Activated naive CD4-positive, alpha-beta T cell treated with anti-CD3 and anti-CD28 coated beads for 36 hours (primary cell): ENCODE results near the gene CBLL1. TPM values are rescaled to one million over a fixed set of nuclear protein-coding genes. Genes with fewer than 3 reads are reported as not detected.

ENCODE experiments used
- CTCF ChIA-PET: fragments of 350-600 bp; sonication (Branson Sonifier 250); formaldehyde crosslinking; loops from one replicate; lab custom pipeline; 2021; ENCODE audit warnings: antibody characterized with exemption; lab: Charles Lee
- DNase-seq: peaks from one replicate; pipeline ENCODE4 v3.0.0-alpha.2; 2020
- H3K27ac Mint-ChIP-seq: one replicate; pipeline ENCODE4 v1.8.0; 2021; ENCODE audit warnings: mild to moderate bottlenecking, mixed read lengths
- H3K27me3 Mint-ChIP-seq: one replicate; pipeline ENCODE4 v1.8.0; 2021; ENCODE audit warnings: low read depth, mixed read lengths
- H3K36me3 Mint-ChIP-seq: one replicate; pipeline ENCODE4 v1.8.0; 2021; ENCODE audit warnings: low read depth, mixed read lengths
- H3K4me1 Mint-ChIP-seq: one replicate; pipeline ENCODE4 v1.8.0; 2021; ENCODE audit warnings: low read depth, mixed read lengths
- H3K4me3 Mint-ChIP-seq: one replicate; pipeline ENCODE4 v1.8.0; 2021; ENCODE audit warnings: mild to moderate bottlenecking, moderate library complexity, mixed read lengths
- H3K9me3 Mint-ChIP-seq: one replicate; pipeline ENCODE4 v1.8.0; 2021; ENCODE audit warnings: mixed read lengths
- intact Hi-C: fragments of 100-400 bp; cut with micrococcal nuclease; formaldehyde crosslinking; loops from one replicate; pipeline ENCODE4 v1.15.1; 2023
- total RNA-seq, 2 experiments: library from RNA; stranded (reverse); gene quantifications; one replicate each; pipeline ENCODE4 v1.2.3, GENCODE V29; 2021

Gene CBLL1
- total RNA-seq, 2 experiments from 2014 or later = 31.6 to 32.1 TPM

DNA sequence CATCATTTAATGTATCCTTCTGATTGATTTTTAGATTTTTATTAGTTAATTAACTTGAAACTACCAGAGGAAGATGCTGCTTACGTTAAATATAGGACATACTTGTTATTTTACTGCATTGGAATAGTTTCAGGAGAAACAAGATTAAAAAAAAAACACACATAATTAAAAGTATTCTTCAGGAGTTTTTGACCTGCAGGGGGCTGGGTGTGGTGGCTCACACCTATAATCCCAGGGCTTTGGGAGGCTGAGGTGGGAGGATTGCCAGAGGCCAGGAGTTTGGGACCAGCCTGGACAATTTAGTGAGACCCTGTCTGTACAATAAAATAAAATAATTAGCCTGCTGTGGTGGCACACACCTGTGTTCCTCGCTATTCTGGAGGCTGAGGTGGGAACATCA is 10.7 kb downstream of the CBLL1 start:
- DNase-seq = no peak
- no peak overlapping the region for H3K27ac Mint-ChIP-seq
- no peaks in the 10 kb centered on the region for H3K9me3 Mint-ChIP-seq
- peaks cover 39% of the 10 kb centered on the region for H3K36me3 Mint-ChIP-seq
- H3K4me3 Mint-ChIP-seq = no peak overlapping the region
- H3K27me3 Mint-ChIP-seq = no peaks in the 10 kb centered on the region
- H3K4me1 Mint-ChIP-seq = peaks cover 11% of the 10 kb centered on the region
- CTCF ChIA-PET = interaction anchor here (0.7 kb wide), 1 partner anchor 9 kb away, joined by 3 read pairs; no protein-coding TSS in a partner anchor
- intact Hi-C loops = no loop called here

GRCh38 chr7:107758667-107759066 is 14.7 kb downstream of the CBLL1 start:
- Mint-ChIP-seq H3K9me3 (no peaks in the 10 kb centered on the region), H3K4me1 (no peaks in the 10 kb centered on the region), H3K36me3 (peaks cover 25% of the 10 kb centered on the region), H3K4me3 (no peak overlapping the region), H3K27me3 (no peaks in the 10 kb centered on the region), H3K27ac (no peak overlapping the region)
- intact Hi-C loops = no loop called here
- CTCF ChIA-PET = no interaction called here
- no peak for DNase-seq

- peaks cover 21% of the 10 kb centered on the region for H3K4me1 Mint-ChIP-seq
- no peaks in the 10 kb centered on the region for H3K27me3 Mint-ChIP-seq
- H3K36me3 Mint-ChIP-seq = no peaks in the 10 kb centered on the region
- intact Hi-C loops = no loop called here
- no peak for DNase-seq
- no peak overlapping the region for H3K27ac Mint-ChIP-seq
- CTCF ChIA-PET = no interaction called here
- no peak overlapping the region for H3K4me3 Mint-ChIP-seq
- H3K9me3 Mint-ChIP-seq = no peaks in the 10 kb centered on the region
These were observed 23.4 kb downstream of the CBLL1 start for GRCh38 chr7:107767391-107767790.

DNA sequence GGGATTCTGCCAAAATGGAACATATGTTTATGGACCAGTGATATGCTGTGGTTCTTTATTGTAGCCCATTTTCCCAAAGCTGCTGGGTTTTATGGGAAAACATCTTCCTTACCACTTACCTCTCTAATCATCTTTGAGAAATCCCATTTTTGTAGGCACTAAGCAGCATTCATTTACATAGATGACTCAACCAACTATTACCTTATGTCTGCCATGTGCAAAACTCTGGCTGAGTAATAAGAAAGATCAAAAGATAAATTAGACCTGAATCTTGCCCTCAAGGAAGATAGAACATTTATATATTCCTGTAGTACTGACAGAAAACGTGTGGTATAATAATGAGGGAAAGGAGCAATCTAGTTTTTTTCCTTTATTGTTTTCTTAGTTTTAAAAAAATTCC is 24.3 kb downstream of the CBLL1 start:
- no peak for DNase-seq
- H3K4me3 Mint-ChIP-seq = no peak overlapping the region
- CTCF ChIA-PET = no interaction called here
- H3K27ac Mint-ChIP-seq = no peak overlapping the region
- peaks cover 23% of the 10 kb centered on the region for H3K4me1 Mint-ChIP-seq
- H3K27me3 Mint-ChIP-seq = no peaks in the 10 kb centered on the region
- no peaks in the 10 kb centered on the region for H3K9me3 Mint-ChIP-seq
- H3K36me3 Mint-ChIP-seq = no peaks in the 10 kb centered on the region
- intact Hi-C loops = no loop called here

DNA sequence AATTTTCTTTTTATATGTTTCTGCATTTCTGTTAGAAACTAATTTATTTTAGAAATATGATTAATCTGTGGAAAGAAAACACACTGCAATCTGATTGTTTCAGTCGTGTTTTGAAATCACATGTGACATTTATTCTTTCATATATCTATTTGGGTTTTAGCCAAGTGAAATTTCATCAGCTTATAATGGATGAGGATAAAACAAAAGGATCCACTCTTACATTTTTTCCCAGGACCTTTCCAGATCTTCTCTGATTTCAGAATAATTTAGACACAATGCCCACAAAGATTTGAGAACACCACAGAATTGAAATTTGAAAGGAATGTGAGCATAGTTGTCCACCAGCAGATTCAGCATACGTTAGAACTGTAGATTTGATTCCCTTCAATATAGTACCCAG is 29.1 kb downstream of the CBLL1 start:
- H3K4me1 Mint-ChIP-seq = peaks cover 11% of the 10 kb centered on the region
- no peaks in the 10 kb centered on the region for H3K9me3 Mint-ChIP-seq
- no peaks in the 10 kb centered on the region for H3K36me3 Mint-ChIP-seq
- H3K4me3 Mint-ChIP-seq = no peak overlapping the region
- intact Hi-C loops = no loop called here
- no peak overlapping the region for H3K27ac Mint-ChIP-seq
- H3K27me3 Mint-ChIP-seq = no peaks in the 10 kb centered on the region
- DNase-seq = no peak
- CTCF ChIA-PET = interaction anchor here (0.9 kb wide), 1 partner anchor 12 kb away, joined by 4 read pairs; no protein-coding TSS in a partner anchor

GRCh38 chr7:107777702-107778101 is 33.8 kb downstream of the CBLL1 start:
- no peak overlapping the region for H3K27ac Mint-ChIP-seq
- H3K27me3 Mint-ChIP-seq = no peaks in the 10 kb centered on the region
- H3K4me3 Mint-ChIP-seq = no peak overlapping the region
- H3K36me3 Mint-ChIP-seq = no peaks in the 10 kb centered on the region
- H3K9me3 Mint-ChIP-seq = no peaks in the 10 kb centered on the region
- DNase-seq = no peak
- intact Hi-C loops = no loop called here
- CTCF ChIA-PET = no interaction called here
- peaks cover 3% of the 10 kb centered on the region for H3K4me1 Mint-ChIP-seq

GRCh38 chr7:107778283-107778682 is 34.3 kb downstream of the CBLL1 start:
- CTCF ChIA-PET = interaction anchor here (0.6 kb wide), 1 partner anchor 8 kb away, joined by 4 read pairs; no protein-coding TSS in a partner anchor
- H3K27me3 Mint-ChIP-seq = no peaks in the 10 kb centered on the region
- no peak for DNase-seq

GRCh38 chr7:107779647-107780099 is 35.7 kb downstream of the CBLL1 start:
- no peak overlapping the region for H3K4me3 Mint-ChIP-seq
- H3K27me3 Mint-ChIP-seq = no peaks in the 10 kb centered on the region
- no peaks in the 10 kb centered on the region for H3K4me1 Mint-ChIP-seq
- CTCF ChIA-PET = no interaction called here
- H3K27ac Mint-ChIP-seq = no peak overlapping the region
- no peaks in the 10 kb centered on the region for H3K36me3 Mint-ChIP-seq
- DNase-seq = no peak
- intact Hi-C loops = no loop called here
- H3K9me3 Mint-ChIP-seq = no peaks in the 10 kb centered on the region

More at GRCh38 chr7:107778283-107778682, 34.3 kb downstream of the CBLL1 start:
- no peaks in the 10 kb centered on the region for H3K9me3 Mint-ChIP-seq
- no peak overlapping the region for H3K27ac Mint-ChIP-seq
- no peak overlapping the region for H3K4me3 Mint-ChIP-seq
- H3K36me3 Mint-ChIP-seq = no peaks in the 10 kb centered on the region
- intact Hi-C loops = no loop called here
- peaks cover under 1% of the 10 kb centered on the region for H3K4me1 Mint-ChIP-seq

DNA sequence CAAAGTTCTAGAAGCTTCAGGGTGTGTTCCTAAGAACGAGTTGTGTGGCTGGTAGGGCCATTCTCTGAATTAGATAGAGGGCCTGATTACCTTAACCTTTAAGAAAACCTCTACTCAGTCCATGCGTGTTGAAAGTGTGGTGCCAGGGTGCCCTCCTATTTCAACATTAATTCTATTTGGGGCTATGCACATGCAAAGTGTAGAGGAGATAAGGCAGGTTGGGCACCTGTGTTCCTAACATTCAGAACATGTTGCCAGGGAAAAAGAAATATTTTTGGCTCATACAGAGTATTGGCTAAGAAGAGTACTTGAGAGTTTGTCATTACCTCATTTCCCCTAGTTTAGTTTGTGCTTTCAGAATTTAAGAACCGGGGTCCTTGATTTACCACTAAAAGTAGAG is 38.4 kb downstream of the CBLL1 start:
- CTCF ChIA-PET = no interaction called here
- DNase-seq = no peak
- H3K9me3 Mint-ChIP-seq = no peaks in the 10 kb centered on the region
- H3K4me1 Mint-ChIP-seq = peaks cover 14% of the 10 kb centered on the region
- intact Hi-C loops = no loop called here
- H3K27ac Mint-ChIP-seq = no peak overlapping the region
- H3K4me3 Mint-ChIP-seq = no peak overlapping the region
- no peaks in the 10 kb centered on the region for H3K27me3 Mint-ChIP-seq
- no peaks in the 10 kb centered on the region for H3K36me3 Mint-ChIP-seq

- Mint-ChIP-seq H3K36me3 (no peaks in the 10 kb centered on the region), H3K27ac (no peak overlapping the region), H3K4me3 (no peak overlapping the region), H3K9me3 (no peaks in the 10 kb centered on the region), H3K27me3 (no peaks in the 10 kb centered on the region), H3K4me1 (peaks cover 14% of the 10 kb centered on the region)
- CTCF ChIA-PET = interaction anchor here (0.6 to 1.7 kb wide), 2 partner anchors 91 kb away, joined by 3 to 4 read pairs; no protein-coding TSS in a partner anchor
- intact Hi-C loops = no loop called here
- DNase-seq = no peak
These were observed 39.7 kb downstream of the CBLL1 start for GRCh38 chr7:107783648-107784047.

GRCh38 chr7:107785170-107785569 is 41.2 kb downstream of the CBLL1 start:
- intact Hi-C loops = no loop called here
- CTCF ChIA-PET = interaction anchor here (0.6 to 1.7 kb wide), 2 partner anchors 65 to 89 kb away, joined by 3 to 4 read pairs; no protein-coding TSS in a partner anchor
- H3K4me3 Mint-ChIP-seq = no peak overlapping the region
- no peak for DNase-seq
- H3K27me3 Mint-ChIP-seq = no peaks in the 10 kb centered on the region
- H3K27ac Mint-ChIP-seq = no peak overlapping the region
- H3K4me1 Mint-ChIP-seq = peaks cover 14% of the 10 kb centered on the region
- no peaks in the 10 kb centered on the region for H3K9me3 Mint-ChIP-seq
- H3K36me3 Mint-ChIP-seq = no peaks in the 10 kb centered on the region

GRCh38 chr7:107785926-107786325 is 42.0 kb downstream of the CBLL1 start:
- Mint-ChIP-seq H3K4me1 (peaks cover 14% of the 10 kb centered on the region), H3K4me3 (no peak overlapping the region), H3K36me3 (no peaks in the 10 kb centered on the region), H3K27ac (no peak overlapping the region), H3K27me3 (peaks cover 4% of the 10 kb centered on the region), H3K9me3 (no peaks in the 10 kb centered on the region)
- no peak for DNase-seq
- intact Hi-C loops = no loop called here
- CTCF ChIA-PET = no interaction called here

GRCh38 chr7:107788216-107788615 is 44.3 kb downstream of the CBLL1 start:
- intact Hi-C loops = no loop called here
- H3K27me3 Mint-ChIP-seq = peaks cover 5% of the 10 kb centered on the region
- no peaks in the 10 kb centered on the region for H3K9me3 Mint-ChIP-seq
- CTCF ChIA-PET = interaction anchor here (0.6 kb wide), 1 partner anchor 23 kb away, joined by 3 read pairs; no protein-coding TSS in a partner anchor
- H3K4me3 Mint-ChIP-seq = no peak overlapping the region
- H3K4me1 Mint-ChIP-seq = peaks cover 14% of the 10 kb centered on the region
- no peaks in the 10 kb centered on the region for H3K36me3 Mint-ChIP-seq
- no peak overlapping the region for H3K27ac Mint-ChIP-seq
- no peak for DNase-seq
